GM04503 (cell line): ENCODE measurements around the gene GARIN6.

Source experiments
- DNase-seq: peaks from one replicate; pipeline ENCODE4 v3.0.0-alpha.2; 2012; ENCODE audit warnings: low read depth

Gene GARIN6

DNA sequence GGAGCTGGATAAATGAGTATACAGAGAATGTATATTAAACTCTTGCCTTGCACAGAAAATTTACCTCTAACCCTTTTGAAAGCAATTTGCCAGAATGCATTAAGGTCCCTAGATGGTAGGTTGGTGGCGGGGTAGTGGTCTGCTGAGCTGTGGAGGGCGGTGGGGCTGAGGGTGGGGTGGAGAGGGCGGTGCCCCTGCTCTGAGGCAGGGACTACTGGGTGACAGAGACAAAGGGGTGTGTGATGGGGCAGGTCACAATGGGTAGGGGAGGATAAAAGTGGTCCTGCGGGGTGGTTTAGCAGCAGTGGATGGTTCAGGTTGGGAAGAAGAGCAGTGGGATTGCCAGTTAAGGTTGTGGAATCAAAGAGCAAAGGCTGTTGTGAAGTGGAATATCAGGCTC is at the start of gene GARIN6:
TSS of gene GARIN6 (plus strand) at position 301 of the 400 bp plus-strand sequence. CDS start 422 bp downstream, outside the sequence.
- DNase-seq = no peak

DNA sequence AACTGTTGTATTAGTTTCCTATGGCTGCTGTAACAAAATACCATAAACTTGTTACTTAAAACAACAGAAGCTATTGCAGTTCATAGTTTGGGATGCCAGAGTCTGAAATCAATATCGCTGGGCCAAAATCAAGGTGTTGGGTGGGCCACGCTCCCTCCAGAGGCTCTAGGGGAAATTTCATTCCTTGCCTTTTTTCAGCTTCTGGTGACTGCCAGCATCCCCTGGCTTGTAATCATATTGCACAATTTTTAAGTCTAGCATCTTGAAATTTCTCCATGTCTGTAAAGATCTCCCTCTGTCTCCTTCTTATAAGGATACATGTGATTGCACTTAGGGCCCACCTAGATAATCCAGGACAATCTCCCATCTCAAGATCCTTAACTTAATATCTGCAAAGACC is 48.8 kb upstream of the GARIN6 start:
- DNase-seq = no peak

DNA sequence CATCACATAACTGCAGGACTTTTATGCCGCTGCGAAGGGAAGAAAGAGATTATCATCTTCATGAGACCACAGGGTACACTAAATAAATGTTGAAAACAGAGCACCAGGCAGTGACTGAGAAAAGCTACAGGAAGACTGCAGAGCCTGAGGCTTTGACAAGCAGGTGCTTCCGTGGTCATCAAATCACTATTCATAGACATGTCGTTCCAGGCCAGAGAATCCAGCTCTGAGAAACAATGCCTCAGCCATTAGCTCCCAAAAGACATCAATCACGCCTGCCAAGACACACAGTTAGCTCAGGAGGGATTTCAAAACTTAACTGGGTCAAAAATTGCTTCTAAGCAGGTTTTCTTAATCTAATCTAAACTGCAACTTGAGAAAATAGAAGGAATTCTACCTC is 47.2 kb upstream of the GARIN6 start:
- no peak for DNase-seq

- DNase-seq = no peak
These were observed 37.9 kb upstream of the GARIN6 start for GRCh38 chr12:99609455-99610181.

- DNase-seq = no peak
These were observed 36.4 kb upstream of the GARIN6 start for GRCh38 chr12:99611117-99611516.

- DNase-seq = no peak
These were observed 36.0 kb upstream of the GARIN6 start for GRCh38 chr12:99611599-99611998.

- DNase-seq = no peak
These were observed 28.9 kb upstream of the GARIN6 start for GRCh38 chr12:99618657-99619056.

GRCh38 chr12:99619389-99620158 is 28.0 kb upstream of the GARIN6 start:
- no peak for DNase-seq

GRCh38 chr12:99620159-99620479 is 27.4 kb upstream of the GARIN6 start:
- DNase-seq = no peak

DNA sequence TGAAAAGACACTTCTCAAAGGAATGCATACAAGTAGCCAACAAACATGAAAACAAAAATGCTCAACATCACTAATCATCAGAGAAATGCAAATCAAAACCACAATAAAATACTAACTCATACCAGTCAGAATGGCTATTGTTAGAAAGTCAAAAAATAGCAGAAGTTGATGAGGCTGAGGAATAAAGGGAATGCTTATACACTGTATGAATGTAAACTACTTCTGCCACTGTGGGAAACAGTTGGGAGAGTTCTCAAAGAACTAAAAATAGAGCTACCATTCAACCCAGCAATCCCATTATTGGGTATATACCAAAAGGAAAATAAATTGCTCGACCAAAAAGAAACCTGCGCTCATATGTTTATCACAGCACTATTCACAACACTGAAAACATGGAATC is 23.0 kb upstream of the GARIN6 start:
- peak; percentile 21 for DNase-seq

DNA sequence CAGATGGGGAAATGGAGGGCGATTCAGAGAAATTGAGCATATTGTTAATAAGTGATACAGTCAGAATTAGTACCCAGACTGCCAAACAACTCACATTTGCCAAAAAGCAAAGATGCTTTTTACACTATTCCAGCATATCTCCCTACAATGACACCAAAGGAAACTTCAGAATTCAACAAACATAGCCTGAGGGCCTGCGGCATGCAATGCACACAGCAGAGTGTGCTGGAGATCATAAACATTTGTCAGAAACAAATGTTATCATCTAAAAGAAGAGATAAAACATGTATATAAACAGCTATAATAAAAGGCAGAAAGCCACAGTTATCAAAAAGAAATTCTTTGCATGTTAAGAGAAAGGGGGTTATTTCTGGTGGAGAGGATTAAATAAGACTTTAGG is 20.1 kb upstream of the GARIN6 start:
- no peak for DNase-seq

- DNase-seq = no peak
These were observed 2.9 kb upstream of the GARIN6 start for GRCh38 chr12:99644629-99645028.

GRCh38 chr12:99648183-99648582 is 630 bp downstream of the GARIN6 start:
- no peak for DNase-seq

- DNase-seq = no peak
These were observed 2.0 kb downstream of the GARIN6 start for GRCh38 chr12:99649551-99649950.

GRCh38 chr12:99658671-99659349 is 11.3 kb downstream of the GARIN6 start:
- no peak for DNase-seq

DNA sequence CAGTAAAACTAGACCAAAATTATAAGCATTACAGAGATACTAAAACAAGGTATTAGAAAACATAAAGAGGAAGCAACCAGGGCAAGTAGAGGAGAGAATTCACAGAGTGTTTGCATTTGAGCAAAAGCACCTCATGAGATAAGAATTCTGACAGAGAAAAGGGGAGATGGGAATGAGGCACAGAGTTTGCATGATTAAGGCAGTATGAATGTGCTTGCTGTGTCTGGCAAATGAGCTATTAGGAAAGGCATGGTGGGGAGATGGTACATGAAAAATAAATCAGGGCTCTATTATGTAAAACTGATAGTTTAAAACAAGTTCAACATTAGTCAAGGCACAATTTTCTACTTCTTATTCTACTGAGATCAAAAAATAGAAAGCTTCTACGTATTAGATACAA is 23.1 kb downstream of the GARIN6 start:
- DNase-seq = no peak

- no peak for DNase-seq
These were observed 32.7 kb downstream of the GARIN6 start for GRCh38 chr12:99680276-99680675.

DNA sequence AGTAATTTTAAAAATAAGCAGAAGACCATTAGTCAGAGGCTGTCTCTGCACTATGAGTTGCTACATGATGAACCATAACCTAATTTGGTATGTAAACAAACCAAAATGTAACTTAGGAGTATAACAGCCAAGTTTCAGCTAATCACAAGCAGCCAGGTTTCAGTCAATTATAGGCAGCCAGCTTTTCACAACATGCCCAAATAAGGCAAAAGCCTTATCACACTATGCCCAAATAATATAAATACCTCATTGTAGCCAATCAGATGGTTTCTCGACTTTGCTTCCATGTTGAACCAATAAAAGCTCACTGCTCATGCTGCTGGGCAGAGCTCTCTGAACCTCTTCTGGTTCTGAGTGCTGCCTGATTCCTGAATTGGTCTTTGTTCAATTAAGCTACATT is 38.6 kb downstream of the GARIN6 start:
- DNase-seq = no peak

GRCh38 chr12:99695050-99695449 is 47.5 kb downstream of the GARIN6 start:
- no peak for DNase-seq
